Testis (tissue), 3 donors: ENCODE measurements around the gene GGA1. TPM values are rescaled to one million over a fixed set of nuclear protein-coding genes. Genes with fewer than 3 reads are reported as not detected.
A peak's percentile ranks its signal among the peaks of the same experiment; 100 is the strongest.

ENCODE experiments used
- DNase-seq: peaks from one replicate; pipeline ENCODE4 v3.0.0-alpha.2; 2019
- H3K27ac ChIP-seq, 2 donors: fragments of 200-600 bp; sonication (generic); one replicate each; pipeline ENCODE4 v1.5.1; 2019
- H3K27me3 ChIP-seq: fragments of 200-600 bp; sonication (generic); one replicate; pipeline ENCODE4 v1.5.1; 2019
- H3K36me3 ChIP-seq: fragments of 200-600 bp; sonication (generic); one replicate; pipeline ENCODE4 v1.5.1; 2017; ENCODE audit warnings: low read depth; ENCODE audit errors: missing control alignments
- H3K4me1 ChIP-seq: fragments of 200-600 bp; sonication (generic); one replicate; pipeline ENCODE4 v1.5.1; 2019
- H3K4me3 ChIP-seq, 2 donors: fragments of 200-600 bp; sonication (generic); one replicate each; pipeline ENCODE4 v1.5.1; 2017 to 2019
- H3K9me3 ChIP-seq: fragments of 200-600 bp; sonication (generic); one replicate; pipeline ENCODE4 v1.5.1; 2017
- CTCF ChIP-seq, 3 experiments: fragments of 450-650 bp in 2 of 3; fragments of 200-600 bp in 1 of 3; sonication (generic) in 1 of 3; IDR thresholded peaks; one replicate each; pipeline ENCODE4 v1.5.1; 2016 to 2019; ENCODE audit warnings: antibody characterized with exemption in 3 of 3, mild to moderate bottlenecking in 2 of 3, moderate library complexity in 1 of 3
- POLR2A ChIP-seq: fragments of 450-650 bp; IDR thresholded peaks from one replicate; pipeline ENCODE4 v1.6.1; 2017; ENCODE audit warnings: antibody characterized with exemption, mild to moderate bottlenecking, moderate library complexity
- WGBS, 2 donors: methylation state at CpG; one replicate each; pipeline ENCODE4 v1.1.5; 2018; 5-methylcytosine and 5-hydroxymethylcytosine counted together
- intact Hi-C: fragments of 100-400 bp; cut with DNase I; formaldehyde crosslinking; loops from one replicate; pipeline ENCODE4 v1.15.1; 2023; ENCODE audit warnings: low total_unique reads
- polyA plus RNA-seq: library from polyadenylated mRNA; stranded (reverse); fragments of 350-450 nt; fragmentation: Illumina TruSeq; extraction: RNeasy Lipid Tissue Mini Kit (QIAGEN cat#74804); gene quantifications from one replicate; pipeline ENCODE4 v1.2.3, GENCODE V29; 2014; ENCODE audit warnings: low read depth, low replicate concordance; ENCODE audit not compliant: insufficient read depth
- total RNA-seq, 2 donors: library from RNA; depleted of rRNA; stranded (reverse); fragments of >200 nt; gene quantifications; one replicate each; pipeline ENCODE4 v1.2.3, GENCODE V29; 2016

GGA1 gene
- total and polyA plus RNA-seq, 3 donors from 2014 or later = 274 to 359 (median 354) TPM

GRCh38 chr22:37618674-37619073 lies 10.0 kb downstream of the GGA1 start:
- H3K27ac ChIP-seq = no peak overlapping the region

GRCh38 chr22:37619991-37620390 lies 11.4 kb downstream of the GGA1 start:
- H3K4me1 ChIP-seq = no peaks in the 10 kb centered on the region
- intact Hi-C loops = no loop called here
- no peak for TF ChIP-seq POLR2A
- TF ChIP-seq CTCF (IDR thresholded peaks at IDR 0.05) = no peak
- no peaks in the 10 kb centered on the region for H3K36me3 ChIP-seq
- H3K27ac ChIP-seq = no peak overlapping the region
- H3K4me3 ChIP-seq = no peak overlapping the region
- H3K9me3 ChIP-seq = no peaks in the 10 kb centered on the region
- no peak for DNase-seq
- 70 to 79% methylated on average over 6 to 7 of the region's 7 CpGs for WGBS, 2 donors
- no peaks in the 10 kb centered on the region for H3K27me3 ChIP-seq

More at GRCh38 chr22:37618674-37619073, 10.0 kb downstream of the GGA1 start:
- H3K27me3 ChIP-seq = no peaks in the 10 kb centered on the region
- H3K9me3 ChIP-seq = no peaks in the 10 kb centered on the region
- peaks cover 5% of the 10 kb centered on the region for H3K4me1 ChIP-seq
- TF ChIP-seq CTCF (IDR thresholded peaks at IDR 0.05) (no peak), POLR2A (no peak)
- no peaks in the 10 kb centered on the region for H3K36me3 ChIP-seq
- no peak for DNase-seq
- intact Hi-C loops = no loop called here
- no peak overlapping the region for H3K4me3 ChIP-seq
- 95% methylated on average over 6 of the region's 6 CpGs for WGBS, 2 donors

- Histone ChIP-seq H3K9me3 (no peaks in the 10 kb centered on the region), H3K4me1 (peaks cover under 1% of the 10 kb centered on the region), H3K36me3 (no peaks in the 10 kb centered on the region), H3K4me3 (no peak overlapping the region), H3K27me3 (no peaks in the 10 kb centered on the region), H3K27ac (no peak overlapping the region)
- TF ChIP-seq POLR2A (no peak), CTCF (IDR thresholded peaks at IDR 0.05) (no peak)
- intact Hi-C loops = no loop called here
- 93 to 97% methylated on average over 12 of the region's 12 CpGs for WGBS, 2 donors
- DNase-seq = no peak
Measured at GRCh38 chr22:37621352-37621860, 12.8 kb downstream of the GGA1 start.

GRCh38 chr22:37623075-37624016 lies 14.7 kb downstream of the GGA1 start:
- Histone ChIP-seq H3K27ac (no peak overlapping the region), H3K36me3 (no peaks in the 10 kb centered on the region), H3K9me3 (no peaks in the 10 kb centered on the region), H3K4me1 (peaks cover 6% of the 10 kb centered on the region), H3K4me3 (no peak overlapping the region), H3K27me3 (no peaks in the 10 kb centered on the region)
- 63 to 65% methylated on average over 12 to 22 of the region's 22 CpGs for WGBS, 2 donors
- TF ChIP-seq CTCF (IDR thresholded peaks at IDR 0.05) (peak; percentile 48 to 96 (median 60)), POLR2A (no peak)
- DNase-seq = peak; percentile 75
- intact Hi-C loops = no loop called here
